HL-60 (cell line): ENCODE results near the gene NDUFB4.

Source experiments
- DNase-seq, 2 experiments: peaks; one replicate each; pipeline ENCODE4 v3.0.0-alpha.2; 2010 to 2020; ENCODE audit warnings: low read depth in 1 of 2, low spot score in 1 of 2
- H3K27ac ChIP-seq: fragments of 250-450 bp; sonication (Bioruptor Pico); replicated peaks from 2 replicates; pipeline ENCODE4 v1.5.1; 2020; ENCODE audit warnings: mild to moderate bottlenecking, moderate library complexity
- H3K27me3 ChIP-seq: fragments of 250-450 bp; sonication (Bioruptor Pico); 2 replicates; pipeline ENCODE4 v1.5.1; 2021; ENCODE audit warnings: mild to moderate bottlenecking, moderate library complexity; ENCODE audit not compliant: insufficient read depth, poor library complexity, severe bottlenecking
- H3K4me3 ChIP-seq: replicated peaks from 2 replicates; pipeline ENCODE4 v1.5.1; 2011; ENCODE audit warnings: mild to moderate bottlenecking, control low read depth, low read length; ENCODE audit not compliant: insufficient read depth
- GABPA ChIP-seq: IDR thresholded peaks from 2 replicates; pipeline ENCODE4 v1.6.1; 2012; ENCODE audit warnings: low read depth
- POLR2AphosphoS5 ChIP-seq: IDR thresholded peaks from 2 replicates; pipeline ENCODE4 v1.6.1; 2012; ENCODE audit warnings: low read depth
- SPI1 ChIP-seq: IDR thresholded peaks from 2 replicates; pipeline ENCODE4 v1.6.1; 2012; ENCODE audit warnings: low read depth, mild to moderate bottlenecking, borderline replicate concordance
- TF ChIP-seq, protein P1 (sequence below): IDR thresholded peaks from 2 replicates; pipeline ENCODE4 v1.6.1; 2012; ENCODE audit warnings: low read depth; ENCODE audit not compliant: insufficient replicate concordance
- TF ChIP-seq, protein P2 (sequence below): IDR thresholded peaks from one replicate; pipeline ENCODE4 v1.5.1; 2011; ENCODE audit warnings: low read length, control low read depth, inconsistent platforms; ENCODE audit not compliant: insufficient read depth

Gene NDUFB4

DNA sequence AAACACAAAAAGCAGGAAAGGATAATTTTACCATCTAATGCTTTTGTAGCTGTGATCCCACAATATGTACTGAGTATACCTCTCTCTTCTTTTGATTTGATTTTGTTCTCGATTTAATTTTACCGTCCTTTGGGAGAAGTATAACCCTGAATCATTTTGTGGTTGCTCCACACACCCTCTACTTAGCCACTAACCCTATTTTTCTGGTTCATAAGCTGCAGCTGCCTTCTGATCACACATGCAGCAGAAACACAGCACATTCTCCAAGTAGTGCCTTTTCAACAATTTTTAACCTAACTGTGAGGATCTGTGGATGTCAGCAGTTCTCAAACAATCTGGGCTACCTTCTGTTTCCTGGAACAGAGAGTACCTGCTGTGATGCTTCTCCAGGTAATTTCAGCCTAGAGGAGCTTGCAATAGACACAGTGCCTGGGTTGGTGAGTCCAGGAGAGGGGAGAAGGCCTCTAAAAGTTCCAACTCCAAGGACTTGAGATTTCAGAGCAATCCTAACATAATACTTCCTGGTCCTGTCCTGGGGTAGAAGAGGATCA is 45.6 kb downstream of the NDUFB4 start:
- TF ChIP-seq, protein P1, sequence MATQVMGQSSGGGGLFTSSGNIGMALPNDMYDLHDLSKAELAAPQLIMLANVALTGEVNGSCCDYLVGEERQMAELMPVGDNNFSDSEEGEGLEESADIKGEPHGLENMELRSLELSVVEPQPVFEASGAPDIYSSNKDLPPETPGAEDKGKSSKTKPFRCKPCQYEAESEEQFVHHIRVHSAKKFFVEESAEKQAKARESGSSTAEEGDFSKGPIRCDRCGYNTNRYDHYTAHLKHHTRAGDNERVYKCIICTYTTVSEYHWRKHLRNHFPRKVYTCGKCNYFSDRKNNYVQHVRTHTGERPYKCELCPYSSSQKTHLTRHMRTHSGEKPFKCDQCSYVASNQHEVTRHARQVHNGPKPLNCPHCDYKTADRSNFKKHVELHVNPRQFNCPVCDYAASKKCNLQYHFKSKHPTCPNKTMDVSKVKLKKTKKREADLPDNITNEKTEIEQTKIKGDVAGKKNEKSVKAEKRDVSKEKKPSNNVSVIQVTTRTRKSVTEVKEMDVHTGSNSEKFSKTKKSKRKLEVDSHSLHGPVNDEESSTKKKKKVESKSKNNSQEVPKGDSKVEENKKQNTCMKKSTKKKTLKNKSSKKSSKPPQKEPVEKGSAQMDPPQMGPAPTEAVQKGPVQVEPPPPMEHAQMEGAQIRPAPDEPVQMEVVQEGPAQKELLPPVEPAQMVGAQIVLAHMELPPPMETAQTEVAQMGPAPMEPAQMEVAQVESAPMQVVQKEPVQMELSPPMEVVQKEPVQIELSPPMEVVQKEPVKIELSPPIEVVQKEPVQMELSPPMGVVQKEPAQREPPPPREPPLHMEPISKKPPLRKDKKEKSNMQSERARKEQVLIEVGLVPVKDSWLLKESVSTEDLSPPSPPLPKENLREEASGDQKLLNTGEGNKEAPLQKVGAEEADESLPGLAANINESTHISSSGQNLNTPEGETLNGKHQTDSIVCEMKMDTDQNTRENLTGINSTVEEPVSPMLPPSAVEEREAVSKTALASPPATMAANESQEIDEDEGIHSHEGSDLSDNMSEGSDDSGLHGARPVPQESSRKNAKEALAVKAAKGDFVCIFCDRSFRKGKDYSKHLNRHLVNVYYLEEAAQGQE = no peak
- no peak for TF ChIP-seq SPI1
- TF ChIP-seq GABPA = no peak
- no peak for TF ChIP-seq POLR2AphosphoS5
- TF ChIP-seq, protein P2, sequence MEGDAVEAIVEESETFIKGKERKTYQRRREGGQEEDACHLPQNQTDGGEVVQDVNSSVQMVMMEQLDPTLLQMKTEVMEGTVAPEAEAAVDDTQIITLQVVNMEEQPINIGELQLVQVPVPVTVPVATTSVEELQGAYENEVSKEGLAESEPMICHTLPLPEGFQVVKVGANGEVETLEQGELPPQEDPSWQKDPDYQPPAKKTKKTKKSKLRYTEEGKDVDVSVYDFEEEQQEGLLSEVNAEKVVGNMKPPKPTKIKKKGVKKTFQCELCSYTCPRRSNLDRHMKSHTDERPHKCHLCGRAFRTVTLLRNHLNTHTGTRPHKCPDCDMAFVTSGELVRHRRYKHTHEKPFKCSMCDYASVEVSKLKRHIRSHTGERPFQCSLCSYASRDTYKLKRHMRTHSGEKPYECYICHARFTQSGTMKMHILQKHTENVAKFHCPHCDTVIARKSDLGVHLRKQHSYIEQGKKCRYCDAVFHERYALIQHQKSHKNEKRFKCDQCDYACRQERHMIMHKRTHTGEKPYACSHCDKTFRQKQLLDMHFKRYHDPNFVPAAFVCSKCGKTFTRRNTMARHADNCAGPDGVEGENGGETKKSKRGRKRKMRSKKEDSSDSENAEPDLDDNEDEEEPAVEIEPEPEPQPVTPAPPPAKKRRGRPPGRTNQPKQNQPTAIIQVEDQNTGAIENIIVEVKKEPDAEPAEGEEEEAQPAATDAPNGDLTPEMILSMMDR = no peak
- no peak for DNase-seq
- Histone ChIP-seq H3K4me3 (no peak overlapping the region), H3K27me3 (no peaks in the 10 kb centered on the region), H3K27ac (peak overlapping the region; percentile 44)

DNA sequence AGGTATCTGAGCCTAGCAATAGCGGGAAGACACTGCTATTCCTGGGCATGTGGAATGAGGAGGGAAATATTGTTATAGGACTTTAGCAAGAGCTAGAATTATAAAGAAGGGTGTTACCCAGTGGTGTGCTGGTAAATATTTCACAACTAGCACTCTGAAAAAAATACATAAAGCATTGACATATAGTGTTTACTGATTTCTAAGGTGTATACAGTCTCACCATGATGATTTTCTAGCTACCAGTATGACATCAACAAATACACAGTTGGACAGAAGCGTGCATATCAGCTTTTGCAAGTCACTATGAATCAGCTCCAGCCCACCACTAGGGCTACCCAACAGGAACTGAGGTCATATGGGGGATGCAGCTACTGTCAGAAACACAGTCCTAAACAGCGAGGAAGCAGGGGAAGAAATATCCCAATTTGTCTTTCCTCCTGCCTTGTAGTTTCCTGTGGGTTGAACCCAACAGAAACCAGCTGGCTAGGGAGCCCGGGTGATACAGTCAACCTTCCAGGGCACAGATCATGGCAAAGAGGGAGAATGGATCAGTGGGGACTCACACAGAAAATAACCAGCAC is 46.3 kb downstream of the NDUFB4 start:
- TF ChIP-seq, protein P1 = no peak
- peak; percentile 34; the same call in 1 of the 2 replicates for TF ChIP-seq SPI1
- TF ChIP-seq, protein P2 = no peak
- no peak for TF ChIP-seq GABPA
- TF ChIP-seq POLR2AphosphoS5 = 0 out of 2 replicates have a peak, but pooled peaks have one; percentile 28
- DNase-seq = peak; percentile 55 to 69
- H3K27ac ChIP-seq = peak overlapping the region; percentile 44
- no peaks in the 10 kb centered on the region for H3K27me3 ChIP-seq
- no peak overlapping the region for H3K4me3 ChIP-seq

DNA sequence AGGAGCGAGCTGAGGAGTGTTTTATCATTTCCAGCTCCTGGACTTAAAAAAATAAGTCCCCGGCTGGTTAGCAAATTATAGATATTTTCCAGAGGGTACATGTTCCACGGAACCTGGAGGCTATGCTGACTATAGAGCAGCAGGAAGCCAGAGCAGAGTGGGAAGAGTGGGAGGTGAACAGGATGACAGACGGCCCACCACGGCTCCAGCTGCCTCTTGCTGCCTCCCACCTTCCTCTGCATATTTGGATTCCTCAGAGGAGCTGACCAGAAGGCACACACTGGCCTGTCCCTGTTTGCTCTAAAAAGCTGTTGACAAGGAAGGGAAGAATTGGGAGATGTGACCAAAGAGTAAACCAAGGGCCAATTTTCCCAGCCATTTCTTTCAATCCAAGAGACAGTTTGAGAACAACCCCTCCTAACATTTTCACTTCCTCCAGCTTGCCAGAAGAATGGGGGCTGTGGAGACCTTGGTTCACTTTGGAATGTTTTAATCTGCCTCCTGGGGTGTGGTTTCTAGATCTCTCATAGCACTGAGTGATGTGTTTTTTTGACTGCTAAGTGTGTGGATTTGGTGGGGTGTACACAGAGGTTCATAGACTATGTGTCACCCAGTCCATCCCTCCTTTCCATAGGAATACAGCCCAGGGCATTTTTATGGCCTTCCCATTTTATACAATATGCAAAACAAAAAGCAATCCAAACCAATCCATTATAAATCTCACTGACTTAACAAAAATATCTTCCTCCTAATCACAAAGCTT is 49.1 kb downstream of the NDUFB4 start:
- Histone ChIP-seq H3K27me3 (no peaks in the 10 kb centered on the region), H3K27ac (no peak overlapping the region), H3K4me3 (no peak overlapping the region)
- no peak for DNase-seq
- TF ChIP-seq SPI1 (no peak), POLR2AphosphoS5 (no peak), GABPA (no peak)
- TF ChIP-seq, protein P2 = no peak
- TF ChIP-seq, protein P1 = no peak
